Stimulated activated CD8-positive, alpha-beta memory T cell treated with anti-CD3 and anti-CD28 coated beads, Interleukin-7, amount 100 ng/mL, for 48 hours (primary cell): ENCODE measurements around the gene KCNQ2.

Experiments
- DNase-seq, 2 donors: peaks; one replicate each; pipeline ENCODE4 v3.0.0-alpha.2; 2020; ENCODE audit warnings: low read depth in 1 of 2; ENCODE audit errors: extremely low read depth in 1 of 2

The KCNQ2 gene

DNA sequence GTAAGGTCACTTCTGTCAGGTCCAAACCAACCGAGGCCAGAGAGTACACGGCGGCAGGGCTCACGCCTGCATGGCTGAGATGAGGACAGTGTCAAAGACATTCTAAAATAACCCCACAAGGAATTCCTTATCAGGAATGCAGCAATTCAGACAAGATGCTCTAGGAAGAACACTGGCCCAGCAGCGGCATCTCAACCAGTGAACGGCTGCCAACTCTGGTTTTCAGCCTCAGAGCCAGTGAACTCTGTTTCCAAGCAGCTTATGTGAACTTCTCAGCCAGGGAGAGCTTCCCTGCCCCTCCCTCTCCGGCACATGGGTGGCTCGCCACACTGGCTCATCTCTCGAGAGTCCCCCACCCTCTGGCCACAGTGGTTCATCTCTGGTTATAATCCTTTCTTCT lies 36.9 kb downstream of the KCNQ2 start:
- no peak for DNase-seq

DNA sequence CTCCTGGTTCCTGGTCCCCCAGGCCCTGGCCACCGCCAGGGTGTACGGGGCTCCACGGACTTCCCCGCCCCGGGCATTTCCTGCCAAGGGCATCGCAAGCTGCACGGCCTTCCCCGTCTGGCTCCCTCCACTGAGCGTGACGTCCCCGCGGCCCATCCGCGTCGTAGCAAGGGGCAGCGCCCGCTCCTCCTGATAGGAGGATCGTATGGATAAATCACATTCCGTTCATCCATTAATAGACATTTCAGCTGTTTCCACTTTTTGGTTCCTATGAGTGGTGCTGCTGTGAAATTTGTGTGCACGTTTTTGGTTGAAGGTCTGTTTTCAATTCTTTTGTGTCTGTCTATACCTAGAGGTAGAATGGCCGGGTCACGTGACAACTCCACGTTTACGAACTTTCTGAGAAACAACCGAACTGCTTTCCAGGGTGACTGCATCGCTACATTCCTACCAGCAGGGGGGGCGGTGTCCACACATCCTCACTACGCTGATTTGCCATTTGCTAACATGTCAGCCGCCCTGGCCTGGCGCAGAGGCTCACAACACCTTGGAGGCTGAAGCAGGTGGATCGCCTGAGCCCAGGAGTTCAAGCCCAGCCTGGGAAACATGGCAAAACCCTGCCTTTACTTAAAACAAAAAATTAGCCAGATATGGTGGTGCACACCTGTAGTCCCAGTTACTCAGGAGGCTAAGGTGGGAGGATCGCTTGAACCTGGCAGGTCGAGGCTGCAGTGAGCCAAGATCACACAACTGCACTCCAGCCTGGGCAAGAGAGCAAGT lies 37.7 kb downstream of the KCNQ2 start:
- DNase-seq, result peak; percentile 44 to 73

DNA sequence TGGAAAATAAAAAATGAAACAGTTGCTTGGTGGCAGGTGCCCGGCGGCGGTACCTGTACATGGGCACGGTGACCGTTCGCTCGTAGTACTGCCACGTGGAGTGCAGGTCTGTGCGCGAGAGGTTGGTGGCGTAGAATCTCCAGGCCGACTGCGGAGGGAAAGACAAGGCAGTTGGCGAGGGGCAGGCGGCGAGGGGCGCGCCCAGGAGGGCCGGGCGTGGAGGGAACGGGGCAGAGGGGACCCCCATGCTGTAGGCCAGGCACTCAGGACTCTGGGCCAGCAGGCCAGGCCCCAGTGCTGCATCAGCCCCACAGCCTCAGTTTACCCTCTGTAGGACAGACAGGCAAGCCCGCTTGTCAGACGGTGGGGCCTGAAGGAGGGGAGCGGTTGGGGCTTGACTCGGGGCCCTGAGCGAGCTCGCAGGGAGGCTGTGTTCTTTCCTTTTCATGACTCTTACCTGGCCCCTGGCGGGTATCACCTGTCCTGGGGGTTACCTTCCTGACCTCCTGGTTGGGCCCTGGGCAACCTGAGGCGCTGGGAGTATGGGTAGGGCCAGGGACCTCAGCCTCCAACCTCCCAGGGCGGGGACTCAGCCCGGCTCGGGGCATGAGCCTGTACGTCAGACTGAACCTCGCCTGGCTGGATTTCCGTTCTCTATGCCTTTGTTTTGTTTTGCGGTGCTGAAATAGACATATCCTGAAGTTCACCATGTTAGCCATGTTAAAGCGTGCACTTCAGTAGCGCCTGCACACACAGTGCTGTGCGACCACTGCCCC lies 38.5 kb downstream of the KCNQ2 start:
- DNase-seq, result no peak

DNA sequence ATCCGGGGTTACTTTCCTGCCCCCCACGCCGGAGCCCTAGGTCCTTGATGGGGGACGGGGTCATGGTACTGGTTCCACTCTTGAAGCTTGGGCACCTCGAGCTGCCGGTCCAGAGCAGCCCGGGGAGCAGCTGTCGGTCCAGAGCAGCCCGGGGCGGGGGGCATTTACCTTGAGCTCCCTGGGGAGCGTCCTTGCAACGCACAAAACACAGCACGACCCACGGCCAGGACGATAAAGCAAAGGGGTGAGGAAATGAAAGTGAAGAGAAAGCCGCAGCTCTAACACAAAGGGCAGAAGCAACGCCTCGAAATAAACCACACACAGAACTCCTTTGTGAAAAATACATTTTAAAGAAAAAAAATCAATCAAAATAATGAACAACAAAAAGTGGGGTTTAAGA lies 39.1 kb downstream of the KCNQ2 start:
- DNase-seq, result no peak

DNA sequence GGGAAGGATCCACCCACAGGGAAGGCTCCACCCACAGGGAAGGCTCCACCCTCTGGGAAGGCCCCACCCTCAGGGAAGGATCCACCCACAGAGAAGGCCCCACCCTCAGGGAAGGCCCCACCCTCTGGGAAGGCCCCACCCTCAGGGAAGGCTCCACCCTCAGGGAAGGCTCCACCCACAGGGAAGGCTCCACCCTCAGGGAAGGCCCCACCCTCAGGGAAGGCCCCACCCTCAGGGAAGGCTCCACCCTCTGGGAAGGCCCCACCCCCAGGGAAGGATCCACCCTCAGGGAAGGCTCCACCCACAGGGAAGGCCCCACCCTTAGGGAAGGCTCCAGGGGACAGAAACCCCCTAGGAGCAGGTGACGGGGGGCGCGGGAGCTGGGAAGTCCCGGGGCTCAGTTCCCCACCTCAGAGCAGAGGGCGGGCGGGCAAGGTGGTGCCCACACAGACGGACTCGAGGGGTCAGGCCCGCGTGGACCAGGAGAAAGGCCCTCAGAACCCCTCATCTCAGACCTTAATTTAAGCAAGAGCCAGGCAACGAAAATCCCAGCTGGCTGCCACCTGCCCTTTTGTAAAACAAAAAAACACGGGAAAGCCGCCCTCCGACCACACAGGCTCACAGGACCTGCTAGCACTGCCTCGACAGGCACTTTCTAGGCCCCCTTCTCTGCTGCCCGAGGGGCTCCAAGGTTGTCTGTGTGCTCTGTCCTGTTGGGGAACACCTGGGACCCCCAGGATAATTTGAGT lies 39.7 kb downstream of the KCNQ2 start:
- DNase-seq, result no peak

DNA sequence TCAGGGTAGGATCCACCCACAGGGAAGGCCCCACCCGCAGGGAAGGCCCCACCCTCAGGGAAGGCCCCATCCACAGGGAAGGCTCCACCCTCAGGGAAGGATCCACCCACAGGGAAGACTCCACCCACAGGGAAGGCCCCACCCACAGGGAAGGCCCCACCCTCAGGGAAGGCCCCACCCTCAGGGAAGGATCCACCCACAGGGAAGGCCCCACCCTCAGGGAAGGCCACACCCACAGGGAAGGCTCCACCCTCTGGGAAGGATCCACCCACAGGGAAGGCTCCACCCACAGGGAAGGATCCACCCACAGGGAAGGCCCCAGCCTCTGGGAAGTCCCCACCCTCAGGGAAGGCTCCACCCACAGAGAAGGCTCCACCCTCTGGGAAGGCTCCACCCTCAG lies 40.5 kb downstream of the KCNQ2 start:
- DNase-seq, result no peak

DNA sequence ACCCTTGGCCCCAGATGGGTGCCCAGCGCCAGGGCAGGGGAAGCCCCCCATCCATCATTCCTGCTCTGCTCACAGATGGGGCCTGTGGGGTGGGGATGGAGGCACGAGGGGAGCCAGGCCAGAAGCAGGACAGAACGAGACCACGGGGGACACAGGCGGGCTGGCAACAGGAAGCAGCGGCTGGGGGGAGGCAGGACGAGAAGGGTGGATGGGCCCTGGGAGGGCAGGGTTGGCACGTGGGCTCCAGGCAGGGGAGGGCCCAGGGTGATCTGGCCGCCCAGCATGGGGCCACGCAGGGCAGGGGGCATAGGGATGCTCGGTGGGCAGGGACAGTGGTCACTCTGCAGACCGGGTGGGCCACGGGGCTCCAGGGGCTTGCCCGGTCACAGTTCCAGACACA lies 41.6 kb downstream of the KCNQ2 start:
- no peak for DNase-seq

DNA sequence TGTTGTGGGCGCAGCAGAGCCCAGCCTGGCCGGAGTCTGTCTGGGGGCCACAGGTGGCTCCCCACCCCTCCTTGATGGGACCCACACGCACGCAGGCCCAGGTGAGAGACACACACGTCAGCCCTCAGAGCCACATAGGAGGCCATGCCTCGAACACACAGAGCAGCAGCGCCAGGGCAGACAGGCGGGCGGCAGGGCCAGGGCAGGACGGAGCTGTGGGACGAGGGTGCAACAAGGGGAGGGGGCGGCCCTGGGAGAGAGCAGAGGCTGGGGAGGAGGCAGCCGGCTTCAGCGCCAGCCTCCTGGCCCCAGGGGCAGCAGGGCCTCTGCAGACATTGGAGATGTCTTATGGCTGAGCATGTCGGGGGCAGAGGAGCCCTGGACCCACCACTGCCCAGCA lies 42.5 kb downstream of the KCNQ2 start:
- DNase-seq, result no peak

DNA sequence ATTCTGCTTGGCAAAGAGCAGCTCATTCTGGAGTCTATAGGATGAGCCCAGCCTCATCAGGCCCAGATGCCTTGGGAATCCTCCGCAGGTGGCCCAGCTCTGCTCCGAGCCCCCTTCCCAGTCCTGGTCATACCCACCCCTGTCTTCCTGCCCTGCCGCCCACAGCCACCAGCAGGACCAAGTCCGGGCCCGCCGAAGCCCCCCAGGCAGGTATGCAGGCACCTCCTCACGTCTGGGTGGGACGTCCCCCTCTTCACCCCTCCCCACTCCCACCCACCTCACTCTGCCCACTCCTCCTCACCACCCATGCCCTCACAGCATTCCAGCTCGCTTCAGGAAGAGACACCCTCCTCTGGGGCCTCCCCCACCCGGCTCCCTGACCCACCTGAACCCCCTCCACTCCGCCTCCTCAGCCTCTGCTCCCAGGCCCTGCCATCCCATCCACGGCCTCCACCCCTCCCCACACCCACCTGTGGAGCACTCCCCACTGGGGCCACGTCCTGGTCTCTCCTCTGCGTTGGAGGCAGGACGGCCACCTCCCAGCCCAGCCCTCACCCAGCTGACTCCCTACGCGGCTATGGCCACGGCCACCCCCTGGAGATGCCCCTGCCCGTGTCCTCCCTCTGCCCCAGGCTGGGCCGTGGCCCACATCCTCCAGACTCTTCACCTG lies 43.4 kb downstream of the KCNQ2 start:
- no peak for DNase-seq

DNA sequence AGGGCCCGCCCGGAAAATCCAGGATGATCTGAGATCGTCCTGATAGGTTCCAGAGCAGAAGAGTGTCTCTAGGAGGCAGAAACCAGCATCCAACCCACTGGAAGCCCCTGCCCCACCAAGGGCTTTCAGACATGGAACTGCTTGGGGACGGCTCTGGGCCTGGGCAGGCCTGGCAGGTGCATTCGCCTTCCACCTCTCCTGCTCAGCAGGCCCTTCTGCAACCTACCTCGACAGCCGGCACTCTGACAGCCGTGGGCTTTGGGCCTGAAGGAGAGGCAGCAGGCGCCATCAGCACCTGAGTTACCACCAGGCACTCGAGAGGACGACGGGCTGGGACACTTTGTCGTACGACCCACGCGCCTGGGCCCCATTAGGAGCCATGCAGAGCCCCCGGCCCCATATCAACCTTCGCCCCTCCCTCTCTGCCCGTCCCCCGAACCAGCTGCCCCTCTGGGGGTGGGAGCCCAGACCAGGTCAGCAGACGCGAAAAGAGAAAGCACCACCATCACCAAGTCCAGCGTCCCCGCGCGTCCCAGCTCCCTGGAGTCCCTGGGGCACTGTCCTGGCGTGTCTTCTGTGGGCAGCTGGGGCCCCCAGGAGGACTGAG lies 44.6 kb downstream of the KCNQ2 start:
- no peak for DNase-seq

DNA sequence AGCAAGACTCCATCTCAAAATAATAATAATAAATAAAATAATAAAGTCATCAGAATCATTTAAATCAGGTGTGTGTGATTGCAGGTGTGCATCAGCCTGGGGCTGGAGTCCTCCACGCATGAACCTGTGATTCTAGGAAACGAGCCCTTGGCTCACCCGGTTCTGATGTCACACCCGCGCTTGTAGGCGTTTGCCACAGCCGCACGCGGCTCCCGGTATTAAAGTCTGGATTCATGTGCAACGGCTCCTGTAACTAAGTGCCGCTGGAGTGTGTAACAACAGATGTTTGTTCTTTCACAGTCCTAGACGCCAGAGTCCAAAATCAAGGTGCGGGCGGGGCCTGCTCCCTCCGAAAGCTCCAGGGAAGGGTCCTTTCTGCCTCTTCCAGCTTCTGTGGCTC lies 45.2 kb downstream of the KCNQ2 start:
- no peak for DNase-seq

DNA sequence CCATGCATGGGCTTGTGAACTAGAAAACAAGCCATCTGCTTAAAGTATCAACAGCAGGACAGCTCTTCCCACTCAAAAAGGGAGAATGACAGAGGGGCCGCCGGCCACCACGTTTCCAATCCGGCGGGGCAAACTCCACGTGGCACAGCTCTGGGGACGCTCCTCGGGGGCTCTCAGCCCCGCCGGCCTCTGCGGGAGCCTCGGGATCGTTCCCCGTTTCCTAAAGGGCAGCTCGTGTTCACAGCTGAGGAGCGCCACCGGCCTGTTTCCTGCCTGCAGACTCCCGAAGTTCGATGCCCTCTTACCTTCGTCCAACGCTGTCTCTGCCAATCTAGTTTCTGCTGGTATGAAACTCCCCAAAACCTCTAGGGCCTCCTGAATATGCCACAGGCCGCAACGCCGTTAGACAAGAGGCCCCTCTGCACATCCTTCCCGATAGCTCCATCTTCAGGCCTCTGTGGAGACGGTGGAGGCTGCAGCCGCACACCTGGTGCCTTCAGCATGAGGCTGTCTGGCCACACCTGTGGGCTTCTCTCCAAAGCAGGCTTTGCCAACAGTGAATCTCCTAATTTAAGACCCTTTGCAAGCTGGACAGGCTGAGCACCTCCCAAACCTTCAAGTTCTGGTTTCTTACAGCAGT lies 46.5 kb downstream of the KCNQ2 start:
- no peak for DNase-seq

DNA sequence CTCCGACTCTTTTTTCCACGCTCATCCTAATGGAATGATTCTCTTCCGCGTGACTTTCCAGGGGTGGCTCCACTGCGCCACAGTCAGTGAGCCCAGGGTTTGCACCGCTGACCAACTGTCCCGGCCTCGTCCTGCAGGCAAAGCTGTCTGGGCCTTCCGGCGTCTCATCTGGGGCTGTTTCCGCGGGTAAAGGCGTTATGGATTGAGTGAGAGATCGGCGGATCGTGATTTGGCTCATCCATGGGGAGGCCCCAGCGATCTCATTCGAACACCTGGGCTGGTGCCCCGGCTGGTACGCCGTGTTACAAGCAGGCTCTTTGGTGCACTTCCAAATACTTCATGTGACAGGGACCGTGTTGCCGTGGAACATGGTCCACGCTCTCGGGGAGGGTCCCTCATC lies 47.8 kb downstream of the KCNQ2 start:
- DNase-seq, result no peak

DNA sequence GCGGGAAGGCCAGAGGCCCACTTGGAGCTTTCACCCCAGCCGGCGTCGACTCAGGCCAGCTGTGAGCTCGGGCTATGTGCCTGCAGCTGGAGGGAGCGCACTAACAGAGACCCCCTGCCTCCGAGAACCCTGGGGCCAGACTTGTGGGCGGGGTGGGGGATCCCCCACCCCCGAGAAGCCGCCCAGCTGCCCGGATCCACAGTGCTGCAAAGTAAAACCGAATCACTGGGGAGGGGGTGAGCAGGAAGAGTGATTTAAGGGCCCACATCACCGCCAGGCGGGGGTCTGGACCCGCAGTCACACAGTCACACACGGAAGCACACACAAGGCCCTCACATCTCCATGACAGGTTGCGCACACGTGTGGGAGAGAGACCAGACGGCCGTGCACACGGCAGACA lies 48.7 kb downstream of the KCNQ2 start:
- no peak for DNase-seq

DNA sequence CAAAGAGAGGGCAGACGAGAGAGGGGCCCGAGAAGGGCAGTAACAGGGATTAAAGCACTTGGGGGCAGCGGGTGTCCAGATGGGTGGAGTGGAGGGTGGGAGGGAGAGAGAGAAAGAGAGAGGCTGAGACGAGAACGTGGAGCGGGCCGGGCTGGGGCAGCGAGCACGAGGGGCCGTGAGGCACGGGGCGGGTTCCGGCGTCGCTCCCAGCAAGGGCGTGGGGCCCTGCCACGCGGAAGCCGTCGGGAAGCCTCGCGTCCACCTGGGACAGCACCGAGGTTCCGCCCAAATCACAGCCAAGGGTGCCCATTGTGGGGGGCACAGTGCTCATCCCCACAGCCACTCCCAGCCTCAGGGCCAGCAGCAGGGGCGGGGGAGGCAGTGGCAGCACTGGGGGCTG lies 49.8 kb downstream of the KCNQ2 start:
- no peak for DNase-seq

DNA sequence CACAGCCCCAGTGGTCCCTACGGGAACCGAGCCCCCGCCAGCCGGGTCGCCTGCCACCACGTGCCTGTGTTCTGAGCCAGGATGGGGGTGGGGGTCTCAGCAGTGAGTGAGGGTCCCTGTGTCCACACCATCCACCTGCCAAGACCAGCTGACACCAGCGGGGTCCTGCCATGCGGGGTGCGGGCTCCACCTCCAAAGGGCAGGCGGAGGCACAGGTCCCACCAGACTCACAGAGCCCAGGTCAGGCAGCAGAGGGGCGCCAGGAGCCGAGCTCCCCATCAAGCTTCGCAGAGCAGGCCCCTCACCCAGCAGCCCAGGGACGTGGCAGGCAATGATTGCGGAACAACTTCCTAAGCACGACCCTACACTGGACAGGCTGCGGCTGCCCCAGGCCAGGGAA lies 50.5 kb downstream of the KCNQ2 start:
- DNase-seq, result no peak

DNA sequence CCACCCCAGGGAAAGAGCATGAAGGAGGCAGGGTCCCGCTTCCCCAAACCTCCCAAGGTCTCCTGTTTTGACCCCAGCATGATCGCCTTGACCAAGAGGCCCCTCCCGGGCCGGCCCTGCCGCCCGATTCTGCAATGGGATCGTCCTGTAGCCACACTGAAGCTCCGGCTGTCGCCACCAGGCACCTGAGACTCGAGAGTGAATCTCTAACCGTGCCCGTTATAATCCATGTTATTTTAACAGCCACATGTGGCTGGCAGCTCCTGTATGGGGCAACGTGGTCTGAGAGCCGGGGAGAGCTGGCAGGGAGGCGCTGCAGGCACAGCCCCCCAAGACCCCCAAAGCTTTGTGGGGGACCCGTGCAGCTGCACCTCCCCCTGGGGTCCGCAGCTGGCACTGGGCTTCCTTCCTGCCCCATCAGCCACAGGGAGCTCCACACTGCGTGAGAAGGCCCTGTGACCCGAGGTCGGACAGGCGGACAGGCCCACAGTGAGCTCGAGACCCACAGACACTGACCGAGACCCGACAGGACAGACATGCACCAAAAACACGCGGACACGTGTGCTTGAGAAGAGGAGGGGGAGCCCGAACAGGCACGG lies 51.3 kb downstream of the KCNQ2 start:
- DNase-seq, result no peak

DNA sequence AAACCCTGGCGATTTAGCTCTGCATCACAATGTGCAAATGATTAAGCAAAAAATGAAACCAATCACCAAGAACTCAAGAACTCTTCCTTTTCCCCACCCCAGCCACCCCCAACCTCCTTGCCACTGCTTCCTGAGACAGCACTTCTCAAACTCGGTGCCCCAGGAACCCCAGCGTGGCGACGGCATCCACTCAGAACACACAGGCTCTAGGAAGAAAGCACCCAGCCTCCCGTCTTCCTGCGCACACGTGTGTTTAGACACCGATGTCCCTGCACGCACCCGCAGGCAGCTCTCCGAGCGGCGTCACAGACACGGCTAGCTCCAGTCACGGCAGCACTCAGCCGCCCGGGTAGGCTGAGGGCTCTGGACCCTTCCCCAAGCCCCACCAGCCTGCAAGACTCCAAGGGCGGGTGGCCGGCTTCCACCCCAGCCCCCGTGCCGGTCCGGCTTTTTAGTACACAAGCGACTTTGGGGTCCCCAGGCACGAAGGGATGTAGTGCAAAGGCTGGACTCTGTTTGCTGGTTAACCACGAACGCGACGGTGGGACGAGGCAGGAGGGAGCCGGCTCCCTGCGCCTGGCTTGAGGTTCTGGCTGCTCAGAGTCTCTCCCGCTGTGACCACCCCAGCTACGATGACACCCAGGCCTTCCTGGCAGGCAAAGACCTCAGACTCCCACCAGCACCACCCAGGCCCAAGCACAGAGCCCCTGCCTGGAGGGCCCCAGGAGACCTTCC lies 51.9 kb downstream of the KCNQ2 start:
- no peak for DNase-seq

DNA sequence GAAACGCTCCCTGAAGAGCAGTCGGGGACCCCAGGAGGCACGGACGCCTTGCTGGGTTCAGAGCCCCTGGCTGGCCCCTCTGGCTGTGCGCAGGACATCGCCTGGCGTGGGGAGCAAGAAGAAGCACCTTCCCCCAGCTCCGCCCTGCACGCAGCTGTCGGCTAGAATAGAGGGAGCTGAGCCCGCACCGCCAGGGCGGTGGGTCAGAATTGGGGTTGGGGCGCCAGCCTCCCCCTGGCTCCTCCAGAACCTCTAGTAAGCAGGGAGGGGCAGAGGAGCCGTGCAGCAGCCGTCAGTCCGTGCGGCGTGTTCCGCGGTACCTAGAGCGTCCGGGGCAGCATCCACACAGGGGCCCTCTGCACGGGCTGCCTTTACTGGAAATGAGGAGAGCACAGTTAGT lies 53.2 kb downstream of the KCNQ2 start:
- no peak for DNase-seq
